COR-L47 (cell line): ENCODE data around the gene POMGNT2.

Source experiments
- DNase-seq: peaks from one replicate; lab custom pipeline; 2025; lab: John Stamatoyannopoulos, UW

Gene POMGNT2

DNA sequence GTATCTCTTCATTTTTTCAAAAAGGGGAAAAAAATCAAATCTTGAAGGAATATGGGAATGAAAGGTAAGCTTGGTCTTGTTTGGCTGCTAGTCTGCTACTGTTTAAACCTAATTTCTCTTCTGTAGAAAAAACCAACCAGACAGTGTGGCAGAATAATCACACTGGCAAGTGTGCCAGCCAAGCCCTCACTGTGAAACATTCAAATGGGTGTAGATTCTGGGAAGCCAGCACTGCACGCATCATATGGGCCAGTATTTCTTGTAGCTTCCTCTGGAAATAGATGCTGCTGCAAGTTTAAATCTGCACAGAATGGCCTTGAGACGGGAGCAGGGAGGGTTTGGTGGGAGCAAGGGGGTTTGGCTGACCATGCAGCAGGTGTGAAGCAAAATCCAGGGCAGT is 62.1 kb downstream of the POMGNT2 start:
- no peak for DNase-seq

- DNase-seq, result no peak
Observed at GRCh38 chr3:43043071-43043766, 62.7 kb downstream of the POMGNT2 start.

- no peak for DNase-seq
Observed at GRCh38 chr3:43041517-43041916, 64.4 kb downstream of the POMGNT2 start.

DNA sequence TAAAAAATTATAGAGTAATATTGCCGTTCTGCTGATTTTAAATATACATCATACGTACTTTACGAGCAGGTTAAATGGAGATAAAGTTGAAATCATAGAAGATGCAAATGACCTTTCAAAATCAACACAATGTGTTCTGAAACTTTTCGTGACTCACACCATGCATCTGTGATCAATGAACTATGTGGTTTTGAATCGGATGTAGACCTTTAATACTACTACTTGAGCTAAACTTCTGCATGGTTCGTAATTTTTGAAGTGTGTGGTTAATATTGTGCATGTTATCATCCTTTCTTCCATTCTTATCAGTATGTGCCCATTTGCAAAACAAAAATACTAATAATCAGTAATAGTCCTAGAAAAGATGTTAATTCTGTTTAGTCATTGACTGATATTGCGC is 67.9 kb downstream of the POMGNT2 start:
- DNase-seq, result no peak

DNA sequence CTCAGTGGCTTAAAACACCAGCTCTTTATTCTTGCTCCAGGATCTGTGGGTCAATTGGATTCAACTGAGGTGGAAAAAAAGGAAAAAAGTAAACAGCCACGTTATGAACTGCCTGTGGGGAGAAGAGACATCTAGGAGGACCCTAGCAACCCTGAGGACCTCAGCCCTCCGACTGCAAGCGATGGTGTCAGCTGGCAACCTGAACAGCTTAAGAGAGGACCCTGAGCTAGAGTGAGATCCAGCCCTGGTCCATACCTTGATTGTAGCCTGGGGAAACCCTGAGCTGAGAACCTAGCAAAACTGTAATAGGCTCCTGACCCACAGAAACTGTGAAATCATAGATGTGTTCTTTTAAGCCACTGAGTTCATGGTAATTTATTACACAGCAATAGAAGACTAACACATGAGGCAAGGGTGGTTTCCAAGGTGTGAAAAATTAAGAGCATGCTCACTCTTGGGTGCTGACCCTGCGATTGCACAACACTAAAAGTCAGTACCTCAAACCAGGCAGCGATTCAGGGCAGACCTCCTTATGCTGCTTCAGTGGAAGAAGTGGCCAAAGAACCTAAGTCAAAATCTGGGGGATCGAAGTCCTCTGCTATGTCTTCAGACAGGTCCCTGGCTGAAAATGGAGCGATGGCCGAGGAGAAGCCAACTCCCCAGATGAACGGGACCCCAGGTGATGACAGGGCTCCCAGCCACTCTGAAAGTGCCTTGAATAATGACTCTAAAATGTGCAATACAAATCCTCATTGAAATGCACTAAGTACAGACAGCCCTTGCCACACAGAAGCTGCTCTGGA is 69.1 kb downstream of the POMGNT2 start:
- no peak for DNase-seq

- no peak for DNase-seq
Observed at GRCh38 chr3:43035801-43036365, 70.0 kb downstream of the POMGNT2 start.

GRCh38 chr3:43034911-43035310 is 71.0 kb downstream of the POMGNT2 start:
- no peak for DNase-seq

DNA sequence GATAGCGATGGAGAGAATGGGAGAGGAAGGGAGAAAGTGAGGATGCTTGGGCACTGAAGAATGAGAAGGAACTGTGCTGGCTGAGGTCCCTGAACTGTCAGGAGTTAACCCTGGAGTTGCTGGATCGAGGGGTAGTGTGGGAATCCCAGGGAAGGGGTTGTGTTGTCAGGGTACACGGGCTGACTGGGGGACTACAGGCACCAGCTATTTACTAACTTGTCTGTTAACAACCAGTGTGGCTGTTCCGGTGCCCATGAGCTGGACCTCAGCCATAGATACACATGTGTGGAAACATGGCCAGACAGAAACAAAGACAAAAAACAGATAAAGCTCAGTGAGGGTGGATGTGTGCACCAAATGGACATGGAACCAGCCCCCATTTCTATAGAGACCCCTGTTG is 71.7 kb downstream of the POMGNT2 start:
- no peak for DNase-seq

GRCh38 chr3:43032646-43033628 is 72.9 kb downstream of the POMGNT2 start:
- no peak for DNase-seq

DNA sequence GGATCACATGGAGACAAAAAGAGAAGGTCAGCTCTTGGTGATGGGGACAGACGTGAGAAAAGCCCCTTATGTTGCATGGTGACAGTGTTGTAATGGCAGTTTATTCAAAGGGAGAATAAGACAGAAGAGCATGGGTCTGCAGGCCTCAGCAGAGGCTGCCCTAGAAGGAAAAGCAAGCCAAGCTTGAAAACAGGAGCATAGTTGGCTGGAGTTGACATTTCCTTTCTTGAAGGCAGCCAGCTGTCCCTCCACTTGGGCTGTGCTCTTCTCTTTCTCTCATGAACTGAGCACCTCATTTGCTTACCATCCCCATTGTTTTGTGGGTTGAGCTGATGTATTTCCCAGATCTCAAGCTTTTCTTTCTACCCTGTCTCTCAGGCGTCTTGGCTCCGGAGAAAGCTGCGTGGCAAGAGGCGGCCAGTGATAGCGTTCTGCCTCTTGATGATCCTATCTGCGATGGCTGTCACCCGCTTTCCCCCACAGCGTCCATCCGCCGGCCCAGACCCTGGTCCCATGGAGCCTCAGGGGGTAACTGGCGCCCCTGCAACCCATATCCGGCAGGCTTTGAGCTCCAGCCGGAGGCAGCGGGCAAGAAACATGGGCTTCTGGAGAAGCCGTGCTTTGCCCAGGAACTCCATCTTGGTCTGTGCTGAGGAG is 73.9 kb downstream of the POMGNT2 start:
- no peak for DNase-seq

DNA sequence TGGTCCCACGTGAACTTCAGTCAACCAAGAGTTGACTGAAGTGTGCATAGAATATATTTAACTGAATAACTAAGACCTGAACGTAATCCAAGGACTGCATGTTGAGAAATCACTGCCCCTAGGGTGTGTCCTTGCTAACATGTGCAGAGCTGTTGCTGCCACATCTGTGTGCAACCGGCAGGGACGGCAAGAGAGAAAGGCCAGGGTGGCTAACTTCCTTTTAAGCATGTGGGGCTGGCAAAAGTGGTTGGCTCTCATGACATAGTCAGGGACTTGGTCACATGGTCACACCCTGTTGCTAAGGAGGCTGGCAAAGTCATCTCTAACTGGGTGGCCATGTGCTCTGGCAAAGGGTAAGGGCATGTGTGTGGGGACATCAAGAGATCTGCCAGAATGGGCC is 74.4 kb downstream of the POMGNT2 start:
- no peak for DNase-seq

- DNase-seq, result no peak
Observed at GRCh38 chr3:43030162-43030935, 75.5 kb downstream of the POMGNT2 start.
